K562 (cell line): ENCODE data around the gene KAT7. TPM values are rescaled to one million over a fixed set of nuclear protein-coding genes. Genes with fewer than 3 reads are reported as not detected.
A peak's percentile ranks its signal among the peaks of the same experiment; 100 is the strongest.

Experiments
- ATAC-seq: fragments of 200-7000 bp; cut with Tn5 transposase; 3 replicates; pipeline ENCODE4 v1.9.1; 2020; ENCODE audit warnings: moderate library complexity
- BruUV-seq: library from RNA; stranded (reverse); fragments of 400-500 nt; replicated peaks from 2 replicates; lab custom pipeline; 2021; lab: Mats Ljungman, UMichigan
- CTCF ChIA-PET: fragments of 300-600 bp; formaldehyde crosslinking; extraction: SDS; loops from one replicate; lab custom pipeline; 2021; ENCODE audit warnings: low intra/inter-chr PET ratio; lab: Yijun Ruan, JAX
- POLR2A ChIA-PET: fragments of 300-600, 350-650 bp; sonication (Branson Sonifier 250); formaldehyde crosslinking; extraction: SDS; loops from one replicate; lab custom pipeline; 2021; ENCODE audit warnings: antibody characterized with exemption, inconsistent platforms; lab: Yijun Ruan, JAX
- DNase-seq, 4 experiments: peaks; one replicate each; pipeline versions ENCODE4 v3.0.0 to v3.0.0-alpha.2; 2011 to 2018; ENCODE audit warnings: low spot score in 3 of 4, mixed read lengths in 3 of 4; ENCODE audit errors: extremely low read depth in 1 of 4
- FAIRE-seq: peaks from 2 replicates; lab custom pipeline; 2011; peaks lifted over from hg19 to GRCh38; lab: Jason Lieb, UNC
- H2AFZ ChIP-seq: 2 replicates; pipeline ENCODE4 v1.6.0; 2011; ENCODE audit warnings: low read depth, low read length, control low read depth, inconsistent platforms
- H3K27ac ChIP-seq: fragments of 200-600 bp; 3 replicates; pipeline ENCODE4 v1.8.0; 2011; ENCODE audit warnings: low read depth, mild to moderate bottlenecking, control low read depth, inconsistent platforms, low read length, moderate library complexity, mixed read lengths; ENCODE audit errors: extremely low read depth
- H3K27me3 ChIP-seq, 2 experiments: fragments of 300-600 bp in 1 of 2; 2 replicates in 1 of 2; 3 replicates in 1 of 2; pipeline versions ENCODE4 v1.6.0 to v1.8.0; 2011; ENCODE audit warnings: inconsistent platforms in 2 of 2, low read length in 2 of 2, mild to moderate bottlenecking in 1 of 2, mixed read lengths in 1 of 2, moderate library complexity in 1 of 2; ENCODE audit not compliant: control insufficient read depth in 2 of 2, insufficient read depth in 2 of 2
- H3K36me3 ChIP-seq: fragments of 300-600 bp; 3 replicates; pipeline ENCODE4 v1.8.0; 2011; ENCODE audit warnings: mild to moderate bottlenecking, low read length, inconsistent platforms; ENCODE audit not compliant: control insufficient read depth, insufficient read depth
- H3K4me1 ChIP-seq, 2 experiments: fragments of 200-600 bp in 1 of 2; replicated peaks in 1 of 2; 2 replicates in 1 of 2; 3 replicates in 1 of 2; pipeline versions ENCODE4 v1.5.1 to v1.8.0; 2011; ENCODE audit warnings: inconsistent platforms in 2 of 2, low read length in 2 of 2, mild to moderate bottlenecking in 1 of 2, mixed read lengths in 1 of 2, moderate library complexity in 1 of 2; ENCODE audit not compliant: control insufficient read depth in 2 of 2, insufficient read depth in 2 of 2
- H3K4me2 ChIP-seq: 2 replicates; pipeline ENCODE4 v1.6.1; 2011; ENCODE audit warnings: low read length, control low read depth, inconsistent platforms, mixed read lengths; ENCODE audit not compliant: insufficient read depth
- H3K4me3 ChIP-seq: fragments of 200-600 bp; sonication (generic), shearing (Covaris generic); 2 replicates; pipeline ENCODE4 v1.5.1; 2016; ENCODE audit warnings: control low read depth, inconsistent platforms
- H3K79me2 ChIP-seq: fragments of 200-600 bp; 3 replicates; pipeline ENCODE4 v1.8.0; 2011; ENCODE audit warnings: low read length, inconsistent platforms; ENCODE audit not compliant: control insufficient read depth, insufficient read depth
- H3K9ac ChIP-seq, 2 experiments: 2 replicates each; pipeline versions ENCODE4 v1.6.0 to v1.6.1; 2011; ENCODE audit warnings: low read depth in 2 of 2, low read length in 2 of 2, control low read depth in 1 of 2, inconsistent platforms in 1 of 2, mild to moderate bottlenecking in 1 of 2, mixed read lengths in 1 of 2; ENCODE audit not compliant: insufficient read depth in 1 of 2
- H3K9me1 ChIP-seq: one replicate; pipeline ENCODE4 v1.6.0; 2011; ENCODE audit warnings: inconsistent platforms, mild to moderate bottlenecking, low read length, moderate library complexity; ENCODE audit not compliant: control insufficient read depth, insufficient read depth
- H3K9me3 ChIP-seq: replicated peaks from 2 replicates; pipeline ENCODE4 v1.5.1; 2011; ENCODE audit warnings: low read depth, low read length, inconsistent platforms; ENCODE audit not compliant: control insufficient read depth, insufficient read depth
- H4K20me1 ChIP-seq: replicated peaks from 2 replicates; pipeline ENCODE4 v1.6.1; 2011; ENCODE audit warnings: low read length, inconsistent platforms, mixed read lengths; ENCODE audit not compliant: control insufficient read depth, insufficient read depth
- BCOR ChIP-seq: fragments of 450-650 bp; IDR thresholded peaks from 2 replicates; pipeline ENCODE4 v1.6.1; 2016
- BHLHE40 ChIP-seq: IDR thresholded peaks from 2 replicates; pipeline ENCODE4 v1.6.1; 2011; ENCODE audit warnings: low read length, improper control_type of control experiment
- CEBPG ChIP-seq, 3 experiments: fragments of 200-800 bp in 1 of 3; sonication (Bioruptor generic) in 1 of 3; sonication (generic) in 1 of 3; formaldehyde crosslinking in 1 of 3; IDR thresholded peaks in 2 of 3; conservative IDR thresholded peaks in 1 of 3; 2 replicates each; pipeline versions ENCODE4 v1.6.1 to v1.8.0; 2016 to 2022; ENCODE audit warnings: missing compliant biosample characterization in 2 of 3, missing genetic modification characterization in 2 of 3, mild to moderate bottlenecking in 1 of 3, missing genetic modification reagents in 1 of 3
- CHD1 ChIP-seq: fragments of 200-600 bp; sonication (generic); IDR thresholded peaks from one replicate; pipeline ENCODE4 v1.6.1; 2012; ENCODE audit warnings: mild to moderate bottlenecking, moderate library complexity, low read length, inconsistent platforms
- EGR1 ChIP-seq: fragments of 450-650 bp; conservative IDR thresholded peaks from 2 replicates; pipeline ENCODE4 v1.6.1; 2017; ENCODE audit warnings: mild to moderate bottlenecking
- HIVEP1 ChIP-seq: fragments of 250-450 bp; sonication (Bioruptor Pico); IDR thresholded peaks from 2 replicates; pipeline ENCODE4 v1.4.0; 2020; ENCODE audit warnings: mild to moderate bottlenecking
- KDM1A ChIP-seq, 2 experiments: fragments of 450-650 bp; IDR thresholded peaks; 2 replicates each; pipeline ENCODE4 v1.6.1; 2016; ENCODE audit warnings: mild to moderate bottlenecking in 2 of 2
- RBM17 ChIP-seq: fragments of 200-400 bp; formaldehyde crosslinking; IDR thresholded peaks from 2 replicates; pipeline ENCODE4 v1.6.1; 2017; ENCODE audit warnings: low read depth, mild to moderate bottlenecking, low read length, borderline replicate concordance
- SAFB ChIP-seq: fragments of 200-400 bp; formaldehyde crosslinking; IDR thresholded peaks from 2 replicates; pipeline ENCODE4 v1.6.1; 2017; ENCODE audit warnings: low read depth, low read length, borderline replicate concordance
- SIN3A ChIP-seq, 2 experiments: fragments of 150-350 bp in 1 of 2; IDR thresholded peaks; 2 replicates each; pipeline ENCODE4 v1.6.1; 2011 to 2016; ENCODE audit warnings: borderline replicate concordance in 2 of 2, low read depth in 2 of 2, low read length in 2 of 2, mild to moderate bottlenecking in 2 of 2, moderate library complexity in 2 of 2; ENCODE audit not compliant: control insufficient read depth in 1 of 2
- SNRNP70 ChIP-seq: fragments of 200-400 bp; formaldehyde crosslinking; optimal IDR thresholded peaks from 2 replicates; pipeline ENCODE3; 2017; ENCODE audit warnings: low read depth, low read length
- TAF7 ChIP-seq: fragments of 450-650 bp; IDR thresholded peaks from 2 replicates; pipeline ENCODE4 v1.6.1; 2016; ENCODE audit warnings: missing genetic modification characterization, missing compliant biosample characterization
- WHSC1 ChIP-seq: IDR thresholded peaks from one replicate; pipeline ENCODE4 v1.6.1; 2012; ENCODE audit warnings: low read length, control low read depth, inconsistent platforms
- ZBTB12 ChIP-seq: fragments of 250-450 bp; sonication (Bioruptor Pico); IDR thresholded peaks from 2 replicates; pipeline ENCODE4 v1.4.0; 2020
- ZC3H4 ChIP-seq: sonication (generic); formaldehyde crosslinking; IDR thresholded peaks from 2 replicates; pipeline ENCODE4 v1.9.0; 2021; ENCODE audit warnings: missing genetic modification reagents, borderline replicate concordance
- ZKSCAN1 ChIP-seq: fragments of 150-350 bp; IDR thresholded peaks from 2 replicates; pipeline ENCODE4 v1.6.1; 2016; ENCODE audit warnings: low read depth, low read length
- ZNF717 ChIP-seq: fragments of 250-450 bp; sonication (Bioruptor Pico); IDR thresholded peaks from 2 replicates; pipeline ENCODE4 v1.5.0; 2021
- WGBS: fragments of 100-300 bp; shearing (Covaris generic); methylation state at CpG from one replicate; pipeline ENCODE4 v1.1.6; 2016; ENCODE audit warnings: low coverage, mixed read lengths; ENCODE audit not compliant: insufficient coverage; ENCODE audit errors: missing lambda C conversion rate; 5-methylcytosine and 5-hydroxymethylcytosine counted together
- in situ Hi-C: fragments of 300-500 bp; cut with MboI; formaldehyde crosslinking; loops from 4 replicates; pipeline ENCODE4 v1.15.0; 2018; ENCODE audit warnings: inconsistent platforms, mixed read lengths
- intact Hi-C: fragments of 100-400 bp; cut with micrococcal nuclease; formaldehyde crosslinking; loops from 2 replicates; pipeline ENCODE4 v1.14.2; 2022
- polyA plus RNA-seq, 8 experiments: library from polyadenylated mRNA; depleted of rRNA in 4 of 8; stranded (reverse) in 5 of 8; unstranded in 3 of 8; fragments of >200 nt; fragmentation: Nextera tagmentation in 2 of 8; fragmentation: Illumina TruSeq in 1 of 8; extraction: Ambion mirVana in 2 of 8; extraction: Trizol in 1 of 8; gene quantifications; 2 replicates each; pipeline versions ENCODE4 v1.2.1 to v1.2.3, GENCODE V29; 2011 to 2014; ENCODE audit warnings: inconsistent platforms in 1 of 8, missing spikeins in 1 of 8
- total RNA-seq, 7 experiments: library from RNA; depleted of rRNA in 6 of 7; stranded (reverse); fragments of >200 nt in 6 of 7; fragmentation: Illumina TruSeq in 2 of 7; extraction: Trizol in 2 of 7; gene quantifications; 2 replicates each; pipeline versions ENCODE4 v1.2.1 to v1.2.3, GENCODE V29; 2011 to 2021; ENCODE audit warnings: low replicate concordance in 1 of 7

Gene KAT7
- total and polyA plus RNA-seq, 9 of the 15 experiments (the other 6 are each of a cell fraction or from before 2014, with no cell fraction given): 10.8 to 57.3 (median 34.8) TPM

GRCh38 chr17:49748791-49749190 lies 39.7 kb upstream of the KAT7 start:
- H3K4me3 ChIP-seq: no peak overlapping the region
- no peak for FAIRE-seq
- CTCF ChIA-PET: no interaction called here
- H3K36me3 ChIP-seq: peaks cover 80% of the 10 kb centered on the region
- no peak overlapping the region for H2AFZ ChIP-seq
- peak; percentile 12; the same call in 2 of the 3 replicates for ATAC-seq
- intact Hi-C loops (no loop called here), in situ Hi-C loops (no loop called here)
- no peaks in the 10 kb centered on the region for H3K27me3 ChIP-seq
- no peak overlapping the region for H3K27ac ChIP-seq
- POLR2A ChIA-PET: interaction anchor here (2.4 to 3.9 kb wide), 3 partner anchors 8 to 14 kb away, joined by 13 to 18 read pairs (median 18); partner anchors contain the start of gene FAM117A
- H3K4me1 ChIP-seq: peaks cover 6 to 46% of the 10 kb centered on the region in 2 experiments
- H3K4me2 ChIP-seq: no peak overlapping the region
- H3K9me3 ChIP-seq: no peaks in the 10 kb centered on the region
- WGBS: 74% methylated on average over 7 of the region's 7 CpGs
- BruUV-seq: no TSS peak
- no peak overlapping the region for H3K9ac ChIP-seq
- DNase-seq: no peak
- peaks cover 25% of the 10 kb centered on the region for H4K20me1 ChIP-seq
- 0 out of 2 replicates have a peak, but pooled peaks have one; percentile 20 for TF ChIP-seq CEBPG (CRISPR knock-in tag; IDR thresholded peaks at IDR 0.05)
- no peak for TF ChIP-seq CEBPG (tag; conservative IDR thresholded peaks at IDR 0.05 in 1 of 2, IDR thresholded peaks at IDR 0.05 in 1 of 2)
- no peak for TF ChIP-seq SAFB
- H3K79me2 ChIP-seq: peaks cover 89% of the 10 kb centered on the region
- peaks cover 3% of the 10 kb centered on the region for H3K9me1 ChIP-seq

GRCh38 chr17:49749730-49750129 lies 38.8 kb upstream of the KAT7 start:
- no peak for ATAC-seq
- Histone ChIP-seq H3K4me2 (no peak overlapping the region), H3K9ac (no peak overlapping the region; a peak in 1 of 4 replicates), H3K4me1 (peaks cover 14 to 50% of the 10 kb centered on the region in 2 experiments), H3K9me3 (no peaks in the 10 kb centered on the region), H3K79me2 (peaks cover 88% of the 10 kb centered on the region), H2AFZ (no peak overlapping the region), H3K36me3 (peaks cover 76% of the 10 kb centered on the region), H4K20me1 (peaks cover 25% of the 10 kb centered on the region), H3K27me3 (no peaks in the 10 kb centered on the region), H3K9me1 (peaks cover 3% of the 10 kb centered on the region), H3K27ac (no peak overlapping the region), H3K4me3 (no peak overlapping the region)
- in situ Hi-C loops: no loop called here
- 94% methylated on average over 3 of the region's 3 CpGs for WGBS
- DNase-seq: no peak
- ChIA-PET POLR2A (interaction anchor here (1.4 to 3.9 kb wide), 3 partner anchors 9 to 13 kb away, joined by 3 to 18 read pairs (median 18); partner anchors contain the start of gene FAM117A), CTCF (no interaction called here)
- no peak for FAIRE-seq
- BruUV-seq: no TSS peak
- intact Hi-C loops: no loop called here
- no peak for TF ChIP-seq ZNF717 (CRISPR knock-in tag)
- no peak for TF ChIP-seq ZC3H4 (CRISPR knock-in tag)
- TF ChIP-seq SIN3A (IDR thresholded peaks at IDR 0.05; ENCODE audit: borderline replicate concordance in 2 of 2, control insufficient read depth in 1 of 2, low read depth in 2 of 2, low read length in 2 of 2): no peak
- TF ChIP-seq EGR1: no peak
- peak; percentile 63 to 72 for TF ChIP-seq KDM1A (IDR thresholded peaks at IDR 0.05)
- peak; percentile 83 for TF ChIP-seq BCOR
- no peak for TF ChIP-seq HIVEP1 (CRISPR knock-in tag)
- no peak for TF ChIP-seq ZKSCAN1
- TF ChIP-seq BHLHE40: no peak
- TF ChIP-seq TAF7 (tag): no peak
- no peak for TF ChIP-seq ZBTB12
- no peak for TF ChIP-seq SNRNP70
- TF ChIP-seq CHD1: no peak
- TF ChIP-seq WHSC1: no peak
- TF ChIP-seq RBM17: no peak
